GM23338 (cell line): ENCODE measurements around the gene CACNA1C. TPM values are rescaled to one million over a fixed set of nuclear protein-coding genes. Genes with fewer than 3 reads are reported as not detected.

Source experiments
- ATAC-seq: fragments of 200-7000 bp; cut with Tn5 transposase; 3 replicates; pipeline ENCODE4 v1.9.1; 2020
- DNase-seq: peaks from one replicate; pipeline ENCODE4 v3.0.0-alpha.2; 2015; ENCODE audit warnings: low spot score
- H2AFZ ChIP-seq: fragments of 200-600 bp; sonication (generic); 2 replicates; pipeline ENCODE4 v1.8.0; 2016; ENCODE audit warnings: antibody characterized with exemption, mild to moderate bottlenecking, moderate library complexity
- H3F3A ChIP-seq: fragments of 200-600 bp; sonication (generic); replicated peaks from 2 replicates; pipeline ENCODE4 v1.8.0; 2017; ENCODE audit warnings: antibody characterized with exemption, mixed run types, low read depth
- H3K27ac ChIP-seq: fragments of 200-600 bp; sonication (generic); 2 replicates; pipeline ENCODE4 v1.6.1; 2016; ENCODE audit warnings: low read depth
- H3K27me3 ChIP-seq: fragments of 200-600 bp; sonication (generic); 2 replicates; pipeline ENCODE4 v1.8.0; 2016; ENCODE audit warnings: mild to moderate bottlenecking, mixed run types, moderate library complexity; ENCODE audit not compliant: insufficient read depth
- H3K36me3 ChIP-seq: fragments of 200-600 bp; sonication (generic); 2 replicates; pipeline ENCODE4 v1.8.0; 2016; ENCODE audit warnings: mild to moderate bottlenecking; ENCODE audit not compliant: insufficient read depth
- H3K4me1 ChIP-seq: fragments of 200-600 bp; sonication (generic); 2 replicates; pipeline ENCODE4 v1.8.0; 2016; ENCODE audit warnings: mild to moderate bottlenecking, moderate library complexity; ENCODE audit not compliant: insufficient read depth
- H3K4me2 ChIP-seq: fragments of 200-600 bp; sonication (generic); 2 replicates; pipeline ENCODE4 v1.7.1; 2017; ENCODE audit warnings: mixed run types
- H3K4me3 ChIP-seq: fragments of 200-600 bp; sonication (generic); 2 replicates; pipeline ENCODE4 v1.6.1; 2016; ENCODE audit warnings: mixed run types
- H3K79me2 ChIP-seq: fragments of 200-600 bp; sonication (generic); replicated peaks from 2 replicates; pipeline ENCODE4 v1.8.0; 2017; ENCODE audit warnings: mild to moderate bottlenecking; ENCODE audit not compliant: insufficient read depth
- H3K9me2 ChIP-seq: fragments of 200-600 bp; sonication (generic); 2 replicates; pipeline ENCODE4 v1.8.0; 2017; ENCODE audit not compliant: insufficient read depth
- H4K20me1 ChIP-seq: fragments of 200-600 bp; sonication (generic); replicated peaks from 2 replicates; pipeline ENCODE4 v1.8.0; 2017; ENCODE audit warnings: mild to moderate bottlenecking; ENCODE audit not compliant: insufficient read depth
- H3K27ac Mint-ChIP-seq: 2 replicates; pipeline ENCODE4 v1.8.0; 2020; ENCODE audit warnings: inconsistent platforms, mild to moderate bottlenecking, moderate library complexity, mixed read lengths
- H3K27me3 Mint-ChIP-seq: 3 replicates; pipeline ENCODE4 v1.8.0; 2022; ENCODE audit warnings: low read depth, mild to moderate bottlenecking, moderate library complexity, mixed read lengths, inconsistent platforms; ENCODE audit not compliant: insufficient read depth, poor library complexity
- H3K36me3 Mint-ChIP-seq: 3 replicates; pipeline ENCODE4 v1.8.0; 2021; ENCODE audit warnings: low read depth, mild to moderate bottlenecking, inconsistent platforms, moderate library complexity, mixed read lengths
- H3K4me1 Mint-ChIP-seq: 3 replicates; pipeline ENCODE4 v1.8.0; 2020; ENCODE audit warnings: mild to moderate bottlenecking, inconsistent platforms, mixed read lengths
- H3K4me3 Mint-ChIP-seq: 3 replicates; pipeline ENCODE4 v1.8.0; 2021; ENCODE audit warnings: moderate library complexity, mild to moderate bottlenecking, inconsistent platforms, mixed read lengths
- H3K9me3 Mint-ChIP-seq: 3 replicates; pipeline ENCODE4 v1.8.0; 2020; ENCODE audit warnings: moderate library complexity, mild to moderate bottlenecking, inconsistent platforms, mixed read lengths
- CREB1 ChIP-seq: fragments of 250-450 bp; sonication (Bioruptor Pico); IDR thresholded peaks from 2 replicates; pipeline ENCODE4 v1.5.0; 2020; ENCODE audit warnings: low read depth, mild to moderate bottlenecking, moderate library complexity
- CTCF ChIP-seq, 2 experiments: fragments of 200-600 bp in 1 of 2; sonication (generic) in 1 of 2; conservative IDR thresholded peaks; 2 replicates each; pipeline versions ENCODE4 v1.5.1 to v1.6.1; 2016 to 2017; ENCODE audit warnings: antibody characterized with exemption in 2 of 2, low read depth in 2 of 2, mild to moderate bottlenecking in 2 of 2, moderate library complexity in 1 of 2
- ETS1 ChIP-seq: IDR thresholded peaks from 2 replicates; pipeline ENCODE4 v1.6.1; 2016; ENCODE audit warnings: antibody characterized with exemption
- EZH2phosphoT487 ChIP-seq: fragments of 200-600 bp; sonication (generic); IDR thresholded peaks from one replicate; pipeline ENCODE4 v1.8.1; 2018; ENCODE audit warnings: antibody characterized with exemption; ENCODE audit not compliant: unreplicated experiment
- JUNB ChIP-seq: IDR thresholded peaks from one replicate; pipeline ENCODE4 v1.6.1; 2016; ENCODE audit warnings: antibody characterized with exemption; ENCODE audit not compliant: unreplicated experiment
- REST ChIP-seq: IDR thresholded peaks from one replicate; pipeline ENCODE4 v1.6.1; 2018; ENCODE audit warnings: antibody characterized with exemption; ENCODE audit not compliant: unreplicated experiment
- ZNF331 ChIP-seq: fragments of 250-450 bp; sonication (Bioruptor Pico); IDR thresholded peaks from 2 replicates; pipeline ENCODE4 v1.5.0; 2020; ENCODE audit warnings: low read depth, mild to moderate bottlenecking, moderate library complexity
- polyA plus RNA-seq: library from polyadenylated mRNA; unstranded; fragments of >200 nt; fragmentation: Nextera tagmentation; extraction: Ambion mirVana; gene quantifications from 2 replicates; pipeline ENCODE4 v1.2.1, GENCODE V29; 2016
- total RNA-seq: library from RNA; depleted of rRNA; stranded (reverse); fragments of >200 nt; shearing (Covaris generic); gene quantifications from 2 replicates; pipeline ENCODE4 v1.2.3, GENCODE V29; 2014

Gene CACNA1C
- total and polyA plus RNA-seq, 2 experiments from 2014 or later: 0.78 to 2.1 TPM

- H3K27ac ChIP-seq: no peak overlapping the region
- H3K27me3 Mint-ChIP-seq: peaks cover 6% of the 10 kb centered on the region
- H3K36me3 ChIP-seq: no peaks in the 10 kb centered on the region
- H3K9me3 Mint-ChIP-seq: no peaks in the 10 kb centered on the region
- H2AFZ ChIP-seq: no peak overlapping the region
- DNase-seq (no peak), ATAC-seq (no peak)
- H3K4me3 ChIP-seq: no peak overlapping the region
- H4K20me1 ChIP-seq: no peaks in the 10 kb centered on the region
- no peak overlapping the region for H3K4me3 Mint-ChIP-seq
- no peaks in the 10 kb centered on the region for H3K9me2 ChIP-seq
- H3K79me2 ChIP-seq: no peaks in the 10 kb centered on the region
- TF ChIP-seq CTCF (conservative IDR thresholded peaks at IDR 0.05; ENCODE audit: low read depth in 2 of 2) (no peak), ETS1 (no peak), JUNB (no peak)
- H3K27me3 ChIP-seq: no peaks in the 10 kb centered on the region
- no peaks in the 10 kb centered on the region for H3K36me3 Mint-ChIP-seq
- no peak overlapping the region for H3K4me2 ChIP-seq
- no peaks in the 10 kb centered on the region for H3K4me1 ChIP-seq
- H3F3A ChIP-seq: no peaks in the 10 kb centered on the region
- peaks cover 3% of the 10 kb centered on the region; the same call in 1 of the 3 replicates for H3K4me1 Mint-ChIP-seq
- no peak overlapping the region for H3K27ac Mint-ChIP-seq
Measured at GRCh38 chr12:2559931-2560330, 507.1 kb downstream of the CACNA1C start.

- H3K9me2 ChIP-seq: no peaks in the 10 kb centered on the region
- no peaks in the 10 kb centered on the region for H4K20me1 ChIP-seq
- Mint-ChIP-seq H3K36me3 (no peaks in the 10 kb centered on the region), H3K4me3 (no peak overlapping the region), H3K27ac (no peak overlapping the region), H3K27me3 (peaks cover 6% of the 10 kb centered on the region), H3K4me1 (peaks cover 3% of the 10 kb centered on the region; the same call in 1 of the 3 replicates), H3K9me3 (no peaks in the 10 kb centered on the region)
- no peak overlapping the region for H2AFZ ChIP-seq
- no peak overlapping the region for H3K27ac ChIP-seq
- no peak overlapping the region for H3K4me3 ChIP-seq
- H3K79me2 ChIP-seq: no peaks in the 10 kb centered on the region
- no peak for ATAC-seq
- no peak for DNase-seq
- H3K4me2 ChIP-seq: no peak overlapping the region
- no peaks in the 10 kb centered on the region for H3F3A ChIP-seq
- H3K4me1 ChIP-seq: no peaks in the 10 kb centered on the region
- no peaks in the 10 kb centered on the region for H3K27me3 ChIP-seq
- H3K36me3 ChIP-seq: no peaks in the 10 kb centered on the region
- TF ChIP-seq CREB1 (CRISPR knock-in tag) (no peak), REST (no peak), ZNF331 (CRISPR knock-in tag) (no peak), EZH2phosphoT487 (no peak)
Measured at GRCh38 chr12:2560356-2560755, 507.6 kb downstream of the CACNA1C start.
